Airway epithelial cell (primary cell): Measurements from ENCODE around the gene EXOC6. TPM values are rescaled to one million over a fixed set of nuclear protein-coding genes. Genes with fewer than 3 reads are reported as not detected.

Source experiments
- total RNA-seq: library from RNA; depleted of rRNA; stranded (reverse); fragments of >200 nt; gene quantifications from 2 replicates; pipeline ENCODE4 v1.2.3, GENCODE V29; 2015

The EXOC6 gene
- total RNA-seq: 1.8 and 3.5 TPM in 2 replicates

DNA sequence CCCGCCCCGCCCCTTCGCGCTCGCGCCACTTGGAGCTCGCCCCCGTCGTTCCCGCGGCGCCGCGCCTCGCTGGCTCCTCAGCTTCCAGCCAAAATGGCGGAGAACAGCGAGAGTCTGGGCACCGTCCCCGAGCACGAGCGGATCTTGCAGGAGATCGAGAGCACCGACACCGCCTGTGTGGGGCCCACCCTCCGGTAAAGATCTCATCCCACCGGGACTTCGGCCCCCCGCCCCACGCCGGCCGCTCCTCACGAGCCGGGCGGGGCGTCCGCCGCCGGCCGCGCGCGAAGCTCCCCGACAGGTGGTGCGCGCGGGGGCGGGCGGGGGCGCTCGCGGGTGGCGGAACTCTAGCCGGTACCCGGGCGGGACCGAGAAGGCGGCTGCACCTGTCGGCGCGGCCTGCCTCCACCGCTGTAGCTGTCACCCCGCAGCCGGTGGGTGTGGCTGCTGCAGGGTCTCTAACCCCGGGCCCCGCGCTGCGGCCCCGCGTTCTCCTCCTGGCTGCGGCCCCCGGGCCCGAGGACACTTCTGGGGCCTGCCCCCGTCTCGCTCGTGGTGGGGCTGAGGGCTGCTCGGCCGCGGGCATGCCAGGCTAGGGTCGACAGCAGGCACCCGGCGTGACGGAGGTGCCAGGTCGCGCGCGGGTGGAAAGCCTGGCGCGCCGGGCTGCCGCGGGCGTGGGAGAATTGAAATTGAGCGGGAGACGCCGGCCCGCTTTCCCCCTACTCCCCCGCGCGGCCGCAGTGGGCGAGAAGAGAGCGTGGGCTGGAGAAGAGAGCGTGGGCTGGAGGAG lies at the start of gene EXOC6:
Gene EXOC6, plus strand, starts transcription at position 80 of the 793 bp plus-strand sequence. Its CDS starts 14 bp downstream, at position 94.

DNA sequence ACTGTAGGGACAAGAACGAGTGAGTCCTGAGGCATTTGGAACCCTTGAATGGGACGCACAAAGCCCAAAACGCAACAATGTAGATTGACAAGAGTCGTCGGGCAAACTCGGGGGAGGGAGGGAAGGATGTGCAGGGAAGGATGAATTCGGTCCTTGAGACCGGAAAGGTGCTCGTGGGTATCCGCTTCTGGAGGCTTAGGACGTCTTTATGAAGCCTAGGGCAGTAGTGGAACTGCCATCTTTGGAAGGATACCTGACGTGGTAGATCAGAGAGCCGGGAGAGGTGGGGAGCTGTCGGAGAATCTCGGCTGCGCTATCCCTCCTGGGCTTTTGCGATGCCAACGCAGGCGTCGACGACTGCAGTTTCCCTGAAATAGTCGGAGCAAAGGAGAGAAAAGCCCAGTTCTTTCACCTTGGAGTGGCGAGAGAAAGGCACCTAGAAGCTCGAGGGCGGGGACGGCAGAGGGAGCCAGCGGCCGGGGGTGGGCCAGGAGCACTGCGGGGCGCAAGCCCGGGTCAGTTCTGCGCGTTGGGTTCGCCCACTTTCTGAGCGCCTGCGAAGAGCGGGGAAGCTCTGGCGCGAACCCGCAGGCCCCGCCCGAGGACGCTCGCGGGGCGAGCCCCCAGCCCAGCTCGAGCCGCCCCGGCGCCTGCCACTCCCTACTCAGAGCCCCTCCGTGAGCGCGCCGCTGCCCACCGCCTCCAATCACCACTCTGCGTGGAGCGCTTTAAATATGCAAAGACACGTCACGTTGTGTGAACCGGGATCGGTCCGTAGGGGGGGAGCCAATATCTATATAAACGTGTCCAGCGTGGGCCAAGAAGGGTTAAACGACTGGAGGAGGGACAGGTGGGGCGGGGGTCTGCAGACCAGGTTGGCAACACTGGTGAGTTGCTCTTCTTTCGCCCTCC lies 211.9 kb downstream of the EXOC6 start, which contains the start of gene CYP26C1:
Gene CYP26C1, plus strand, starts transcription at position 824 of the 912 bp plus-strand sequence. CDS start 466 bp downstream, outside the sequence.

GRCh38 chr10:93073539-93074146 lies 225.3 kb downstream of the EXOC6 start, which contains the start of gene CYP26A1:
CYP26A1 (plus strand) TSS chr10:93073893; CDS start chr10:93073935, 42 bp downstream.

Other genes with a start within 250 kb of the EXOC6 start
- 0.63 TPM in 1 of 2 replicates, not detected in the other for gene HHEX, start 158.6 kb upstream of the EXOC6 start, total RNA-seq
- gene CYP26C1, start 212.3 kb downstream of the EXOC6 start, total RNA-seq: not detected in 2 replicates
- not detected in 2 replicates for gene CYP26A1, start 225.4 kb downstream of the EXOC6 start, total RNA-seq